EL (cell line): ENCODE measurements around the gene GBX1.

Experiments used
- DNase-seq: peaks from one replicate; pipeline ENCODE4 v3.0.0-alpha.2; 2016

Gene GBX1

DNA sequence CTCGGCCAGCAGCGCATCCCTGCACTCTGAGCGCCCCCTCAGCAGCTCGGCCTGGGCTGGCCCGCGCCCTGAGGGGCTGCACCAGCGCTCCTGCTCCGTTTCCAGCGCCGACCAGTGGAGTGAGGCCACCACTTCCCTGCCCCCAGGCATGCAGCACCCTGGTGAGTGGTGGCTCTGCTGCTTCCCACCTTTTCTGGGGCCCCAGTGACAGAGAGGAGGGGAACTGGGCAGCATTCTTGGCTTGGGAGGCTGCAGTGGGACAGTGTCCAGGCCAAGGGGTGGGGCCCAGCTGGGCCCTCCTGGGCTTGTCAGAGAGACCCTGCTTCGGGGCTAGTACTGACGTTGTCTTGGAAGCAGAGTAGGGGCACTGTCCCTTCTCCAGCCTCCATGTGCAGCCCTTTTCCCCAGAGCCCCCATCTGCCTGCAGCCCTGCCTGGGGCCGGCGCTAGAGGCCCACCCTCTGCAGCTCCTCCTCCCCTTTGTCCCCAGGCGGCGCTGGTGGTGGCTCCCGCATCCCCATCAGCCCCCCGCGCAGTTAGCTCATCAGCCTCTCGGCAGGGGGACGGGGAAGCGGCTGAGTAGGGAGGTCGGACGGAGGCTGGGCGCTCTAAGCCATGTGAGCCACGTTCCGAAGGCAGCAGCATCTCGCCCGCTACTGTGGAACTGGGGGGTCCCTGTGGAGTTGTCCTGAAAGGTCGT lies 29.2 kb downstream of the GBX1 start:
- DNase-seq = no peak

GRCh38 chr7:151137791-151138152 lies 29.7 kb downstream of the GBX1 start:
- DNase-seq = no peak

GRCh38 chr7:151137076-151137675 lies 30.3 kb downstream of the GBX1 start:
- DNase-seq = no peak

DNA sequence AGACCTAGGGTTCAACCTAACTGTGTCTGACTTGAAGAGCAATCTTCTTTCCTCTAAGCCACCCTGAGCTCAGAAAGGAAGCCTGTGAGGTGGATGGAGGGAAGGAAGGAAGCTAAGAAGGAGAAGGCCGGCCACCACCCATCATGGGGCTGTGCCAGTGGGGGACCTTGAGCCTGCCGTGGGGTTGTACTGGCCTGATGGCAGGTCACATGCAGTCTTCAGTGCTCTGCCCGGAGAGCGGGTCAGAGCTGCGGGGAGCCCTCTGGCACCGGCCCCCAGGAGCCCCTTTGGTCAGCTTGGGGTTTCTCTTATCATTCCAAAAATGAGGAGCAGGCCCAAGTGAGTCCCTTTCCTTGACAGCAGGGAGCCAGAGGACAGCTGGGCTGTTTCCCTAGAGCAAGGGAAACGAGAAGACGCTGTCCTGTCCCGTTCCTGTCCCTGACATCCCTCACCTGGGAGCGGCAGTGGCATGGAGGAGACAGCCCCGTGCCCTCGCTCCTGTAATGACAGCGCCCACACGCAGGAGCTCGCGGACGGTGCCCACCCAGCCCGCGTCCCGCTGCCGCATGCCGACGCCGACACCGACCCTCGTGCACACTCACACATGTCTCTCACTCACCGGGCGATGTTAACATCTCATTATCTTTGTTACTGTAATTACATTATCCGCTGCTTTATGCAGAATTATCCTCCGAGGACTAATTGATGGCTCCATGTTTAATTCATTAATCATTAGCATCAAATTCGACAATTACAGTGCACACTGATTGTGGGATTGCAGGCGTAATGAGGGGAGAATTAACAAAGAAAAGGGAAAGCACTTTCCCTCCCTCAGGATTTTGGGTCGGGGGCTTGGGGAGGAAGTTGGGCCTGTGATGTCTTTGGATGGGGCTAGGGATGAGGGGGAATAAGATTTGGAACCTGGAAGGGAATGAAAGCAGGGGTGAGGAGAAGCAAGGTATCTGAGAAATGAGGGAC lies 31.3 kb downstream of the GBX1 start:
- no peak for DNase-seq

DNA sequence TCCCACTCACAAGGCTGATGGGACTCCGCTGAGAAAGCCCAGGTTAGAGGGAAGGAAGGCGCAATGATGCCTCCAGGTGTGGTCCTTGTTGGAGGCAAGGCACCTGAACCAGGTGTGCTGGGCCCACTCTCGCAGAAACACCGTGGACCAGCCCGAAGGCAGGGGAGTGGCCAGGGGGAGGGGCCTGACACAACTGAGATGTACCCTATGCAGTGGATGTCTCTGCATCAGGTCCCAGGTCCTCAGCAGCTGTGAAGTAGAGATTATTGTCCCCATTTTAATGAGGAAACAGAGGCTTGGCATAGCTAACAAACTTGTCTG lies 32.0 kb downstream of the GBX1 start:
- no peak for DNase-seq

- no peak for DNase-seq
These were observed 32.6 kb downstream of the GBX1 start for GRCh38 chr7:151134743-151135524.

DNA sequence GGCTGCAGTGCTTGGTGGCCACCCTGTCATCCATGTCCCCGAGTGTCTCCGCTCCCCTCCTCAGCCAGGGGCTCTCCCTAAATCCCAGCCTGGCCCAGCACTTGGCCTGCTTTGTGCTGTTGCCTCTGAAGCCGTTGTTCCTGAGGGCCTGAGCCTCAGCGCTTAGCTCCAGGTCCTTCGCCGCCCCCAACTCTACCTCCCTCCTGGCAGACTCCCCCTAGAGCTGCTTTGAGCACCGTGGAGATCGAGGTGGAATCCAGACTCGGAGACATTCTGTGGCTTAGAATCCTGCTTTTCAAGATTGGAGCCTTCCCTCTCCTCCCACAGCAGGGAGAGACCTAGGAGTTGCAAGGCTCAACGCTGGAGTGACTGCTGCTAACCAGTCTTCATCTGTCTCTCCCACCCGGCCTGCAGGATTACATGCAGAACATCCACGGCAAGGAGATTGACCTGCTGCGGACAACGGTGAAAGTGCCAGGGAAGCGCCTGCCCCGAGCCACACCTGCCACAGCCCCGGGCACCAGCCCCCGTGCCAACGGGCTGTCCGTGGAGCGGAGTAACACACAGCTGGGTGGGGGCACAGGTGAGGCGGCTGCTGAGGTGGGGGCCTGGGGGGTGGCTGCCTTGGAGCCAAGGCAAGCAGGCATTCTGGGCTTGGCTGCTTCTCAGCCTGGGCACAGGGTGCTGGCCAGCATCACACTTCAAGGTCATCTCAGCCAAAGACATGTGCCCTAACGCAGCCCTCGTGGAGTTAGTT lies 33.3 kb downstream of the GBX1 start:
- no peak for DNase-seq

DNA sequence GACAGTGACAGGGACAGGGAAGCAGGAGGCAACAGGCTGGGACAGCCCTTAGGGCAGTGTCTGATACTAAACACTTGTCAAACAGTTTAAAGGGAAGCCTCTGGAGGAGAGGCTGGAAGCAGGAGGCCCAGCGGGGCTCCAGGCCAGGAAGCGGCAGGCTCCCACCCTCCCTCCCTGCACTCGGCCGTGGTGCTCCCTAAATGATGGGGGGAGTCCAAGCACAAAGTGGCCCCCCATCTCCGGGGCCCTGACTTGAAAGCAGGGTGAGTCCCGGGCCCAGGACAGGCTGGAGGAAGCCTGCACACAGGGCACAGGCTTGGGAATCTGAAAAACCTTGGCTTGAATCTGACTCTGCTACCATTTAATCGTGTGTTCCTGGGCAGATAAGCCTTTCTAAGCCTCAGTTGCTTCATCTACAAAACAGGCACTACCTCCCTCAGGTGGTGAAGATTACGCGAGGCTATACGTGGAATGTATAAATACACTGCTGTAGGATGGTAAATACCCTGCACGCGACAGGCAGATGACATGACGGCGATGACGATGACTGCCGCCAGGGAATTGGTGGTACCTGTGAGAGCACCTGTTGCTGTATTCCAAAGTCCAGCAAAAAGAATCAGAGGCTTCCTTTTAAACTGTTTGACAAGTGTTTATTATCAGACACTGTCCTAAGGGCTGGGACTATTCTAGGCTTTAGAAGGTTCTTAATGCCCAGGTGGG lies 34.1 kb downstream of the GBX1 start:
- no peak for DNase-seq

DNA sequence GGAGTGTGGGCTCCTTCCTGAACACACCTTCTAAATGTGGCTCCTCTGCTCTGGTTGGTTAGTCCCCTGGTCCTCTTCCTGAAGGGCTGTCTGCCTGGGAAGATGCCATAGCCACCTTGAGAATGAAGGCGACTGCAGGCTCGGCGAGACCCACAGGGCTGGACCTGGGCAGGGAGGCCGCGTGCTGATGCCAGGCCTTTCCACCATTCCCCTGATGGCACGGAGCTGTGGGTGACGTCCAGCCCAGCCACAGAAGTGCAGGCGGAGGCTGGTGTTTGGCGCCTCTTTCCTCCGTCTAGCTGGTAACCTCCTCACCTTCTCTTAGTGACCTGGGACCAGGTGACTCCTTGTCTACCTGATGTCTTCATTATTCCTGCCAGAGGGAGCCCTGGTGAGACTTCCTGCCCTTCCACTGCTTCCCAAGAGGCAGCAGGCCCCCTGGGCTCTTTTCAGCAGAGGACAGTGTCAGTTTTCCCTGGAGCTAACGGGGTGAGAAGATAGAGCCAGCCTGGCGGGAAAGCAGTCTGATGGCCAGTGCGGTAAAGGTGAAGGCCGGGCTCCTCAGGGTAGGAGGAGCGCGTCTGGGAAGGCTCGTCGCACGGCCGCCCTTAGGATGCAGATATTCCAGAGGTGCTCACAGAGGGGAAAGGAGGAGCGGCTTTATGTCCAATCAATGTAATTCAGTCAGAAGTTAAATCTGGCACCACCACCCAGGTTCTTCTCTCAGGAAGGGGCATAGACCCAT lies 34.9 kb downstream of the GBX1 start:
- DNase-seq = no peak

DNA sequence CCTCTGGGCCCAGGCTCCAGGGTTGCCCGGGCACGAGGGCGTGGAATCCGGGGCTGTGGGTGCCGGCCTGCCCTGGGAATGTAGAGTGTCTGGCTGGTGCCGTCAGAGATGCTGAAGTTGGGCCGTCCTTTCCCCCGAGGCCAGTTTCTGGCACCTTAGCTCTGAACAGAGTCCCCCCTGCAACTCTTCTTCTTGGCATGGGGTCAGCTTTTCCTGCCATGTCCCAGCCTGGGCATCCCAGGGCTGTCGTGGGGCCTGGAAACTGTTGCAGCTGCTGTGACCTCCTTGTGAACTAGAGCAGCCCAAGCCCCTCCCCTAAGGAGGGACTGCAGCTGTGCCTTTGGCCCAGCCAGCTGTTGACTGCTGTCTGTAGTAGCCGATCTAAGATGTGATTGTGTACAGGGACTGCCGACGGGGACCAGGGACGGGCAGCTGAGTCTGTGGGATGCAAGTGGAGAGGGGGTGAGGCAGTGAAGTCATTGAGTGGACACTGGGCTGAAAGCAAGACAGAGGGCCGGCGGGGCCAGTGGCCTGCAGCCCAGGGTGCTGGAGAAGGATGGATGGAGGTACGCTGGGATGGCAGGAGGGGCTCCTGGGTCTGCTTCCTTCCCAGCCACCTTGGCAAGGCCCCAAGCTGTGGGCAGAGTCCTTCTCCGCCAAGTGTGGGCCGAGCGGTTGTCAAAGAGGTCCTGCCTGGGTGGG lies 35.8 kb downstream of the GBX1 start:
- no peak for DNase-seq

DNA sequence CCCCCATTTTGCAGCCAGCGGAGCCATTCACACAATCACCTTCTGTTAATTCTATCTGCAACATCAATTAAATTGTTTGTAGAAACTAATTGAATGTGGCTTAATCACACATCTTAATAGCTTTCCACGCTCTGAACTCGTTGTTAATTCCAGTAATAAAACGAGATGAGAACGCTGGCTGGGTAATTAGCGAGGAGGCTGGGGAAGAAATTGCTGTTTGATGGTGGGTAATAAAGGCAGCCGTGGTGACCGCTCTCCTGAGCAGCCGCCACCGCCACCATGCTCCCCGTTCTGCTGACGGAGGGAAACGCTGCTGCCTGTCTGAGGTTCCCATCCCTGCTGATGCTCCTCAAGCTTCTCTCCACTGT lies 36.3 kb downstream of the GBX1 start:
- no peak for DNase-seq

GRCh38 chr7:151130741-151131157 lies 36.7 kb downstream of the GBX1 start:
- no peak for DNase-seq

- DNase-seq = no peak
These were observed 37.4 kb downstream of the GBX1 start for GRCh38 chr7:151129960-151130591.

DNA sequence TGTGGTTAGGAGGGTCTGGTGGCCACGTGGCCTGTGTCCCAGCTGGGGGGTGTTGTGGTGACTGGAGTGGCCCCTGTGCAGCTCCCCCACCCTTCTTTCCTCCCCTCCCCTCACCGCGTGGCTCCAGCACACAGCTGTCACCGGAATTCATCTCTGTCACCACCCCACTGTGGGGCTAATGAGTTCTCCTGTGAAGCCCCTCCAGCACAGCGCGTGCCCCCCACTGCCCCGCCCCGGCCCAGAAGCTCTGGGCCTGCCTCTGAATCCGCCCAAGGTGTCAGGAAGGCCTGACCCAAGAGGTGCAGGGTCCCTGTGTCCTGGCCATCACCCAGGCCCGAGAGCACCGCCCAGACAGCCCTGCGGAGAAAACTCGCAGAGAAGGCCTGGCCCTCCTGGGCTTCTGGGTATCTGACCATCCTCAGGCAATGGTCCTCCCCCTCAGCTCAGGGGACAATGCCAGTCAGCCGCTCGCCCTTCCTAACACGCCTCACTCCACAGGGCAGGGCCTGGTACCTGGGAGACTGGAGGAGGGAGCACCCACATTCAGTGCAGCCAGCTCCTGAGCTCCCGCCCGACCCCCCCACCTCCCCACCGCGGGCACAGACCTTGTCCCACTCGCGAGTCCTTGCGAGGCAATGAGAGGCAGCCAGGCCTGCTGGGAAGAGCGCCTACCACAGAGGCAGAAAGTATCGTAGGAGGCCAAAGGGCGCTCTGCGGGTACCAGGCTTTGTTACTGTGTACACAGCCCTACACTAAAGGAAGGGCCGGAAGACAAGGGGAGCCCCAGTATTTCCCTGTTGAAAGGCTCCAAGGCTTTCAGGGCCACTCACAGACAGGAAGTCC lies 38.2 kb downstream of the GBX1 start:
- DNase-seq = no peak

GRCh38 chr7:151128716-151129115 lies 38.8 kb downstream of the GBX1 start:
- DNase-seq = no peak

DNA sequence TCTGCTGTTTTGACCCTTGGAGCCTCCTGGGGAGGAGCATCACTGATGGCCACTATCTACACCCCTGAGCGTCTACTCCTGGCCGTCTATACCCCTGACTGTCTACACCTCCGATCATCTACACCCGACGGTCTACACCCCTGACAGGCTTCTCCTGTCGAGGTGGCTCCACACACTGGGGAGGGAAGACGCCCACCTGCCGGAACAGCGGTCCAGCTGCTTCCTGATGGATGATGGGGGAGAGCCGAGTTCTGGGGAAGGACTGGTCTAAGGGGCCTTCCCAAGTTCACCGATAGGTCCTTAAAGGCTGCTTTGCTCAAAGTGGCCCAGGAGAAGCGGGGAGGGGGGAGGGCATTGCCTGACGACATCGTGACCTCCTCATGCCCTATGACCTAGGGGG lies 39.4 kb downstream of the GBX1 start:
- no peak for DNase-seq

- no peak for DNase-seq
These were observed 40.9 kb downstream of the GBX1 start for GRCh38 chr7:151126491-151127137.

DNA sequence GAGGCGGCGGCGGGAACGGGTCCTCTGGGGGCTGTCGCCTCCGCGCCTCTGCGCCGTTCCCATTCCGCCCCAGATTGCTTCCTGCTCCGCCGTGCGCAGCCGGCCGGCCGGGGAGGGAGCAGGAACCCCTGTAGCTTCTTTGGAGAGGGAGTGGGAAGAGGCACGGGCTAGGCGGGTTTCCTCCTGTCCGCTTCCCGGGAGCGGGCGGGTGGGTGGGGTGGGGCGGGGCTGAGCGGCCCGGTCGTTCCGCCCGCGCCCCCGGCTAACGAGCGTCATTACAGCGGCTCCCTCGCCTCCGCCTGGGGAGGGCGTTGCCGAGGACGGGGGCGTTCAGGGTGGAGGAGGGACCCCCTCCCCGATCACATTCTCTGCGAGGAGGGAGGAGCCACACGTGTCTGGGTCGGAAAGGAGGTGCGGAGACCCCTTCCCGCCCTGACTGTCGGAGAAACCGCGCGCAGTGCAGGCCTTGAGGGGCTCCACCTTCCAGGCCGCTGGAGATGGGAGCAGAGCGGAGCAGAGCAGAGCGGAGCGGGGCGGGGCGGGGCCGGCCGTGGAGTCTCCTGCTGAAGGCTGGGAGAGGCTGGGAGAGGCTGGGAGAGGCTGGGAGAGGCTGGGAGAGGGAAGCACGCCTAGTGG lies 41.5 kb downstream of the GBX1 start:
- no peak for DNase-seq
